Measurements from ENCODE around the gene PI4KA.

DNA sequence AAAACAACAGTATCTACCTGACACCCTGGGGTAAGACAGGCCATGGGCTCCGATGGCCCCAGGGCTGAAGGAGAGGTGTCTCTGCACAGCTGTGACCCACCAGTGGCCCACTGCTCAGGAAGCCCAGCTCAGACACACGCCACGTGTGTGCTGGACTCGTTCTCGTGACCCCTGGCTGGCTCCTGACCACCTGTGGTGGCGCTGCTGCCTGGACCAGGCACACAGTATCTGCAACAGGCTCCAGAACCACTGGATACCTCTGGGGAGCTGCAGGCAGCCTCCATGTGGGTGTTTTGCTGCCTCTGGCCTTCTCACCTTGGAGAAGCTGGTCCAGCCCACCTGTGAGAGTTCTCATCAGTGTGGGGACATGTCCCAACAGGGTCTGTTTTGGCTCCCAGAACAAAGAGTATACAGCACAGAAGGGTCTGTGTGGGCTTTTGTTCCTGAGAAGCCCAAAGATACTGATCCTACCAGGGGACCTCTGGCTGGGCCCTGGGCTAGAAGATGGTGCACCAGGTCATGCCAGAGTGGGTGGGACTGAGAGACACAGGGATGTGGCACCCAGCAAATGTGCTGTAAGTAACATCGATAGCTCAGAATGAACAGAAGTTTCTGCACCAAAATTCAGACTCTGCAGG is 106.4 kb downstream of the PI4KA start:
- TF ChIP-seq, protein P1, sequence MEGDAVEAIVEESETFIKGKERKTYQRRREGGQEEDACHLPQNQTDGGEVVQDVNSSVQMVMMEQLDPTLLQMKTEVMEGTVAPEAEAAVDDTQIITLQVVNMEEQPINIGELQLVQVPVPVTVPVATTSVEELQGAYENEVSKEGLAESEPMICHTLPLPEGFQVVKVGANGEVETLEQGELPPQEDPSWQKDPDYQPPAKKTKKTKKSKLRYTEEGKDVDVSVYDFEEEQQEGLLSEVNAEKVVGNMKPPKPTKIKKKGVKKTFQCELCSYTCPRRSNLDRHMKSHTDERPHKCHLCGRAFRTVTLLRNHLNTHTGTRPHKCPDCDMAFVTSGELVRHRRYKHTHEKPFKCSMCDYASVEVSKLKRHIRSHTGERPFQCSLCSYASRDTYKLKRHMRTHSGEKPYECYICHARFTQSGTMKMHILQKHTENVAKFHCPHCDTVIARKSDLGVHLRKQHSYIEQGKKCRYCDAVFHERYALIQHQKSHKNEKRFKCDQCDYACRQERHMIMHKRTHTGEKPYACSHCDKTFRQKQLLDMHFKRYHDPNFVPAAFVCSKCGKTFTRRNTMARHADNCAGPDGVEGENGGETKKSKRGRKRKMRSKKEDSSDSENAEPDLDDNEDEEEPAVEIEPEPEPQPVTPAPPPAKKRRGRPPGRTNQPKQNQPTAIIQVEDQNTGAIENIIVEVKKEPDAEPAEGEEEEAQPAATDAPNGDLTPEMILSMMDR (IDR thresholded peaks at IDR 0.05): no peak
- TF ChIP-seq EZH2phosphoT487 (IDR thresholded peaks at IDR 0.05): no peak

Measured in neural progenitor cell (in vitro differentiated cells).